ENCODE data around the gene VANGL1. TPM values are rescaled to one million over a fixed set of nuclear protein-coding genes. Genes with fewer than 3 reads are reported as not detected.
A peak's percentile ranks its signal among the peaks of the same experiment; 100 is the strongest.

Gene VANGL1
- total RNA-seq, 1 donor from 2014 or later: 5.9 TPM

GRCh38 chr1:115676498-115677181 is 34.9 kb downstream of the VANGL1 start:
- no peak overlapping the region for H3K27ac ChIP-seq (replicated peaks)
- peaks cover 68% of the 10 kb centered on the region for H3K4me1 ChIP-seq
- no peaks in the 10 kb centered on the region for H3K36me3 ChIP-seq
- intact Hi-C loops (cut with micrococcal nuclease): no loop called here
- no peaks in the 10 kb centered on the region for H3K9me3 ChIP-seq (replicated peaks)
- no peak for TF ChIP-seq CTCF (IDR thresholded peaks at IDR 0.05; ENCODE audit: borderline replicate concordance)
- H3K27me3 ChIP-seq (ENCODE audit: low read depth): no peaks in the 10 kb centered on the region
- no peak for DNase-seq
- H3K4me3 ChIP-seq: no peak overlapping the region

- no peak for TF ChIP-seq CTCF (IDR thresholded peaks at IDR 0.05; ENCODE audit: borderline replicate concordance)
- no peak overlapping the region for H3K27ac ChIP-seq (replicated peaks)
- peaks cover 63% of the 10 kb centered on the region for H3K4me1 ChIP-seq
- H3K36me3 ChIP-seq: no peaks in the 10 kb centered on the region
- no peaks in the 10 kb centered on the region for H3K27me3 ChIP-seq (ENCODE audit: low read depth)
- no peaks in the 10 kb centered on the region for H3K9me3 ChIP-seq (replicated peaks)
- DNase-seq: no peak
- intact Hi-C loops (cut with micrococcal nuclease): no loop called here
- no peak overlapping the region for H3K4me3 ChIP-seq
These were observed 35.4 kb downstream of the VANGL1 start for GRCh38 chr1:115677182-115677555.

DNA sequence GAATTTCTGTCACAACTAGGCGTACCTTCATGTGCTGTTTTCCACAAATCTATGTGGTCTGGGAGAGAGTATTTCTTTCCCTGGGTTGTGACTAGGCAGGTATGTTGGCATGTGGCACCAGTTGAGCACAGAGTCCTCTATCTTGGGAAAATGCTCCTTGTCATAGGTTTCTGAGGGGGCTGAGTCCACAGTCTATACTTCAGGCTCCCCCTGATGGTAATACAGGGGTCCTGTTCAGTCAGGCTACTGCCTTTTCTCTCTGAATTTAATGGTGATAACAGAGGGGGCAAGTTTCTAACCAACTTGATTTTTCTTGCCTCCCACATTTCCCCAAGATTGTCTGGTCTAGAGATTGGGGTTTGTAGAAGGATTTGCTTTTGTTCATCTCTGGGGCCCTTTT is 35.8 kb downstream of the VANGL1 start:
- TF ChIP-seq CTCF (IDR thresholded peaks at IDR 0.05; ENCODE audit: borderline replicate concordance): peak; percentile 25
- intact Hi-C loops (cut with micrococcal nuclease): no loop called here
- Histone ChIP-seq H3K27ac (replicated peaks) (no peak overlapping the region), H3K27me3 (ENCODE audit: low read depth) (no peaks in the 10 kb centered on the region), H3K9me3 (replicated peaks) (no peaks in the 10 kb centered on the region), H3K36me3 (peaks cover 4% of the 10 kb centered on the region), H3K4me3 (no peak overlapping the region), H3K4me1 (peaks cover 59% of the 10 kb centered on the region)
- DNase-seq: no peak

- no peak overlapping the region for H3K4me3 ChIP-seq
- intact Hi-C loops (cut with micrococcal nuclease): no loop called here
- H3K36me3 ChIP-seq: peaks cover 8% of the 10 kb centered on the region
- DNase-seq: no peak
- no peaks in the 10 kb centered on the region for H3K27me3 ChIP-seq (ENCODE audit: low read depth)
- no peaks in the 10 kb centered on the region for H3K9me3 ChIP-seq (replicated peaks)
- no peak overlapping the region for H3K27ac ChIP-seq (replicated peaks)
- TF ChIP-seq CTCF (IDR thresholded peaks at IDR 0.05; ENCODE audit: borderline replicate concordance): no peak
- H3K4me1 ChIP-seq: peaks cover 53% of the 10 kb centered on the region
These were observed 36.4 kb downstream of the VANGL1 start for GRCh38 chr1:115678141-115678540.

- H3K9me3 ChIP-seq (replicated peaks): no peaks in the 10 kb centered on the region
- H3K4me1 ChIP-seq: peaks cover 48% of the 10 kb centered on the region
- no peak overlapping the region for H3K4me3 ChIP-seq
- intact Hi-C loops (cut with micrococcal nuclease): no loop called here
- TF ChIP-seq CTCF (IDR thresholded peaks at IDR 0.05; ENCODE audit: borderline replicate concordance): no peak
- no peaks in the 10 kb centered on the region for H3K27me3 ChIP-seq (ENCODE audit: low read depth)
- H3K27ac ChIP-seq (replicated peaks): peak overlapping the region; percentile 61
- H3K36me3 ChIP-seq: peaks cover 18% of the 10 kb centered on the region
- DNase-seq: peak; percentile 29
These were observed 37.4 kb downstream of the VANGL1 start for GRCh38 chr1:115679141-115679611.

All from left ventricle myocardium inferior (tissue), 1 donor.